IMR-90 (cell line): ENCODE data around the gene PI4K2B. TPM values are rescaled to one million over a fixed set of nuclear protein-coding genes. Genes with fewer than 3 reads are reported as not detected.
"Not testable (repeated sequence)": the region's sequence is repeated elsewhere in the genome, so short reads cannot be mapped to it uniquely, and the experiment has no call there.

Experiments used
- ATAC-seq: fragments of 200-7000 bp; cut with Tn5 transposase; 2 replicates; pipeline ENCODE4 v1.9.1; 2020; ENCODE audit warnings: low read depth, mild to moderate bottlenecking, moderate library complexity
- BruUV-seq: library from RNA; stranded (reverse); fragments of 400-500 nt; replicated peaks from 2 replicates; lab custom pipeline; 2021; lab: Mats Ljungman, UMichigan
- CTCF ChIA-PET: fragments of 300-600 bp; formaldehyde crosslinking; extraction: SDS; loops from one replicate; lab custom pipeline; 2021; ENCODE audit warnings: antibody characterized with exemption; lab: Yijun Ruan, JAX
- POLR2A ChIA-PET: fragments of 300-600 bp; sonication (Branson Sonifier 250); formaldehyde crosslinking; loops from one replicate; lab custom pipeline; 2022; ENCODE audit warnings: antibody characterized with exemption; ENCODE audit not compliant: unreplicated experiment; lab: Charles Lee
- DNase-seq: peaks from one replicate; pipeline ENCODE4 v3.0.0; 2013
- H2AFZ ChIP-seq: replicated peaks from 2 replicates; pipeline ENCODE3; 2013; ENCODE audit warnings: low read length, mild to moderate bottlenecking; ENCODE audit not compliant: poor library complexity
- H2AK5ac ChIP-seq: 2 replicates; pipeline ENCODE4 v1.6.1; 2013; ENCODE audit warnings: low read depth, low read length, inconsistent platforms
- H2AK9ac ChIP-seq: replicated peaks from 2 replicates; pipeline ENCODE3; 2013; ENCODE audit warnings: mild to moderate bottlenecking, low read depth, low read length, moderate library complexity; ENCODE audit not compliant: poor library complexity
- H2BK120ac ChIP-seq: 2 replicates; pipeline ENCODE4 v1.6.1; 2013; ENCODE audit warnings: low read depth, low read length, inconsistent platforms
- H2BK15ac ChIP-seq: 3 replicates; pipeline ENCODE4 v1.6.1; 2013; ENCODE audit warnings: low read depth, low read length, inconsistent platforms
- H2BK20ac ChIP-seq: 2 replicates; pipeline ENCODE4 v1.6.1; 2013; ENCODE audit warnings: low read depth, mild to moderate bottlenecking, inconsistent platforms, low read length, moderate library complexity
- H2BK5ac ChIP-seq: 2 replicates; pipeline ENCODE4 v1.6.1; 2013; ENCODE audit warnings: mild to moderate bottlenecking, low read depth, low read length, inconsistent platforms; ENCODE audit not compliant: poor library complexity, severe bottlenecking
- H3K14ac ChIP-seq: replicated peaks from 2 replicates; pipeline ENCODE4 v1.6.1; 2013; ENCODE audit warnings: low read depth, low read length, inconsistent platforms
- H3K18ac ChIP-seq: 2 replicates; pipeline ENCODE4 v1.6.1; 2013; ENCODE audit warnings: low read depth, low read length, control low read depth
- H3K23ac ChIP-seq: 2 replicates; pipeline ENCODE4 v1.6.1; 2013; ENCODE audit warnings: low read depth, low read length, inconsistent platforms
- H3K27ac ChIP-seq: 2 replicates; pipeline ENCODE4 v1.5.1; 2013; ENCODE audit warnings: mild to moderate bottlenecking, control low read depth, low read length; ENCODE audit not compliant: insufficient read depth
- H3K27me3 ChIP-seq: 2 replicates; pipeline ENCODE4 v1.6.1; 2013; ENCODE audit warnings: low read length; ENCODE audit not compliant: control insufficient read depth, insufficient read depth
- H3K36me3 ChIP-seq: 2 replicates; pipeline ENCODE4 v1.6.1; 2013; ENCODE audit warnings: low read length, mixed read lengths; ENCODE audit not compliant: control insufficient read depth, insufficient read depth
- H3K4ac ChIP-seq: 2 replicates; pipeline ENCODE4 v1.6.1; 2013; ENCODE audit warnings: low read depth, low read length, inconsistent platforms
- H3K4me1 ChIP-seq: 2 replicates; pipeline ENCODE4 v1.6.1; 2013; ENCODE audit warnings: low read length, mixed read lengths; ENCODE audit not compliant: control insufficient read depth, insufficient read depth
- H3K4me2 ChIP-seq: 2 replicates; pipeline ENCODE4 v1.6.1; 2013; ENCODE audit warnings: low read depth, mild to moderate bottlenecking, control low read depth, low read length, moderate library complexity
- H3K4me3 ChIP-seq: 2 replicates; pipeline ENCODE4 v1.5.1; 2013; ENCODE audit warnings: low read depth, mild to moderate bottlenecking, control low read depth, low read length, moderate library complexity; ENCODE audit not compliant: insufficient read depth
- H3K56ac ChIP-seq: 2 replicates; pipeline ENCODE4 v1.6.1; 2013; ENCODE audit warnings: low read length, inconsistent platforms; ENCODE audit not compliant: insufficient read depth; ENCODE audit errors: extremely low read depth
- H3K79me1 ChIP-seq, 2 experiments: 2 replicates each; pipeline ENCODE4 v1.6.1; 2013; ENCODE audit warnings: low read length in 2 of 2, inconsistent platforms in 1 of 2, low read depth in 1 of 2
- H3K9ac ChIP-seq: 2 replicates; pipeline ENCODE4 v1.6.1; 2013; ENCODE audit warnings: low read depth, low read length, control low read depth
- H3K9me1 ChIP-seq: 2 replicates; pipeline ENCODE4 v1.6.1; 2013; ENCODE audit warnings: low read length, inconsistent platforms; ENCODE audit not compliant: insufficient read depth
- H3K9me3 ChIP-seq: 2 replicates; pipeline ENCODE4 v1.6.1; 2013; ENCODE audit warnings: low read length; ENCODE audit not compliant: control insufficient read depth, insufficient read depth
- H4K20me1 ChIP-seq: 2 replicates; pipeline ENCODE4 v1.6.1; 2013; ENCODE audit warnings: low read length, inconsistent platforms; ENCODE audit not compliant: insufficient read depth
- H4K5ac ChIP-seq: 2 replicates; pipeline ENCODE4 v1.6.1; 2013; ENCODE audit warnings: mild to moderate bottlenecking, low read depth, low read length, control low read depth
- H4K8ac ChIP-seq, 2 experiments: 2 replicates each; pipeline ENCODE4 v1.6.1; 2013; ENCODE audit warnings: low read depth in 2 of 2, low read length in 2 of 2, control low read depth in 1 of 2, inconsistent platforms in 1 of 2
- H4K91ac ChIP-seq: 2 replicates; pipeline ENCODE4 v1.6.1; 2013; ENCODE audit warnings: low read depth, low read length, inconsistent platforms; ENCODE audit not compliant: insufficient read depth
- WGBS, 2 experiments: methylation state at CpG; one replicate each; pipeline versions ENCODE4 v1.1.5 to v1.1.7; 2013; ENCODE audit warnings: missing lambda C conversion rate in 2 of 2; ENCODE audit not compliant: insufficient read length in 1 of 2; ENCODE audit errors: extremely low coverage in 2 of 2; 5-methylcytosine and 5-hydroxymethylcytosine counted together
- dilution Hi-C: fragments of 300-500 bp; cut with HindIII; formaldehyde crosslinking; loops from one replicate; pipeline ENCODE4 v1.14.3; 2018; ENCODE audit warnings: low sequenced_read_pairs; ENCODE audit not compliant: unreplicated experiment
- in situ Hi-C: fragments of 300-500 bp; cut with MboI; formaldehyde crosslinking; loops from 3 replicates; pipeline ENCODE4 v1.14.3; 2019; ENCODE audit warnings: low sequenced_read_pairs, inconsistent platforms, mixed read lengths
- intact Hi-C: fragments of 100-400 bp; cut with micrococcal nuclease; formaldehyde crosslinking; loops from 2 replicates; pipeline ENCODE4 v1.10.0; 2022
- polyA plus RNA-seq, 3 experiments: library from polyadenylated mRNA; depleted of rRNA; stranded (reverse); fragments of >200 nt; gene quantifications; 2 replicates each; pipeline ENCODE4 v1.2.3, GENCODE V29; 2012; ENCODE audit warnings: low replicate concordance in 1 of 3
- total RNA-seq: library from RNA; depleted of rRNA; stranded (reverse); fragments of >200 nt; gene quantifications from 2 replicates; pipeline ENCODE4 v1.2.3, GENCODE V29; 2012

Gene PI4K2B
- total and polyA plus RNA-seq, 2 of the 4 experiments (the other 2 are of a cell fraction) = 6.5 to 7.6 TPM

- H2AFZ ChIP-seq, H3K4ac ChIP-seq, H2AK9ac ChIP-seq, H2BK120ac ChIP-seq, DNase-seq, in situ Hi-C loops, H3K27me3 ChIP-seq, H2BK15ac ChIP-seq, H3K36me3 ChIP-seq, H3K56ac ChIP-seq, H3K18ac ChIP-seq, H4K5ac ChIP-seq, BruUV-seq, H3K9ac ChIP-seq, H3K23ac ChIP-seq, POLR2A ChIA-PET, dilution Hi-C loops, H3K9me1 ChIP-seq, H4K91ac ChIP-seq, H2BK20ac ChIP-seq, H3K4me3 ChIP-seq, H2BK5ac ChIP-seq, H4K20me1 ChIP-seq, H2AK5ac ChIP-seq, H3K4me1 ChIP-seq, ATAC-seq, H3K27ac ChIP-seq, H4K8ac ChIP-seq, H3K14ac ChIP-seq, H3K4me2 ChIP-seq, H3K9me3 ChIP-seq: not testable (repeated sequence)
- H3K79me1 ChIP-seq = peaks cover 15 to 30% of the 10 kb centered on the region in 2 experiments
- intact Hi-C loops = loop anchor here (10.0 kb wide), 1 partner anchor 129 kb away; no protein-coding TSS in a partner anchor
- no CpG with 5 or more reads among the region's 2 CpGs for WGBS, 2 experiments
- CTCF ChIA-PET = interaction anchor here (1.0 to 1.2 kb wide), 2 partner anchors 76 to 132 kb away, joined by 3 to 4 read pairs; partner anchors contain the start of gene ZCCHC4
Measured at GRCh38 chr4:25236030-25236429, 2.2 kb downstream of the PI4K2B start.
